ENCODE results near the gene CDH13.

CDH13 gene

GRCh38 chr16:83682868-83683235 lies 1056.1 kb downstream of the CDH13 start:
- TF ChIP-seq POLR2AphosphoS5 (IDR thresholded peaks at IDR 0.05; ENCODE audit: low read depth, low read length) (no peak), TAF1 (IDR thresholded peaks at IDR 0.05; ENCODE audit: borderline replicate concordance, insufficient read depth, low read length) (no peak), SIN3A (IDR thresholded peaks at IDR 0.05; ENCODE audit: borderline replicate concordance, insufficient read depth, low read length) (no peak), FOXP2 (optimal IDR thresholded peaks at IDR 0.05; ENCODE audit: borderline replicate concordance, extremely low read depth, extremely low read length, insufficient read depth) (no peak)
- TF ChIP-seq, protein P1, sequence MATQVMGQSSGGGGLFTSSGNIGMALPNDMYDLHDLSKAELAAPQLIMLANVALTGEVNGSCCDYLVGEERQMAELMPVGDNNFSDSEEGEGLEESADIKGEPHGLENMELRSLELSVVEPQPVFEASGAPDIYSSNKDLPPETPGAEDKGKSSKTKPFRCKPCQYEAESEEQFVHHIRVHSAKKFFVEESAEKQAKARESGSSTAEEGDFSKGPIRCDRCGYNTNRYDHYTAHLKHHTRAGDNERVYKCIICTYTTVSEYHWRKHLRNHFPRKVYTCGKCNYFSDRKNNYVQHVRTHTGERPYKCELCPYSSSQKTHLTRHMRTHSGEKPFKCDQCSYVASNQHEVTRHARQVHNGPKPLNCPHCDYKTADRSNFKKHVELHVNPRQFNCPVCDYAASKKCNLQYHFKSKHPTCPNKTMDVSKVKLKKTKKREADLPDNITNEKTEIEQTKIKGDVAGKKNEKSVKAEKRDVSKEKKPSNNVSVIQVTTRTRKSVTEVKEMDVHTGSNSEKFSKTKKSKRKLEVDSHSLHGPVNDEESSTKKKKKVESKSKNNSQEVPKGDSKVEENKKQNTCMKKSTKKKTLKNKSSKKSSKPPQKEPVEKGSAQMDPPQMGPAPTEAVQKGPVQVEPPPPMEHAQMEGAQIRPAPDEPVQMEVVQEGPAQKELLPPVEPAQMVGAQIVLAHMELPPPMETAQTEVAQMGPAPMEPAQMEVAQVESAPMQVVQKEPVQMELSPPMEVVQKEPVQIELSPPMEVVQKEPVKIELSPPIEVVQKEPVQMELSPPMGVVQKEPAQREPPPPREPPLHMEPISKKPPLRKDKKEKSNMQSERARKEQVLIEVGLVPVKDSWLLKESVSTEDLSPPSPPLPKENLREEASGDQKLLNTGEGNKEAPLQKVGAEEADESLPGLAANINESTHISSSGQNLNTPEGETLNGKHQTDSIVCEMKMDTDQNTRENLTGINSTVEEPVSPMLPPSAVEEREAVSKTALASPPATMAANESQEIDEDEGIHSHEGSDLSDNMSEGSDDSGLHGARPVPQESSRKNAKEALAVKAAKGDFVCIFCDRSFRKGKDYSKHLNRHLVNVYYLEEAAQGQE (IDR thresholded peaks at IDR 0.05; ENCODE audit: insufficient read depth in 1 of 2, low read depth in 2 of 2, low read length in 2 of 2): no peak

GRCh38 chr16:83685615-83686165 lies 1058.9 kb downstream of the CDH13 start:
- TF ChIP-seq TAF1 (IDR thresholded peaks at IDR 0.05; ENCODE audit: borderline replicate concordance, insufficient read depth, low read length) (no peak), SIN3A (IDR thresholded peaks at IDR 0.05; ENCODE audit: borderline replicate concordance, insufficient read depth, low read length) (no peak), FOXP2 (optimal IDR thresholded peaks at IDR 0.05; ENCODE audit: borderline replicate concordance, extremely low read depth, extremely low read length, insufficient read depth) (no peak), POLR2AphosphoS5 (IDR thresholded peaks at IDR 0.05; ENCODE audit: low read depth, low read length) (no peak)
- TF ChIP-seq, protein P1 (IDR thresholded peaks at IDR 0.05; ENCODE audit: insufficient read depth in 1 of 2, low read depth in 2 of 2, low read length in 2 of 2): no peak

- TF ChIP-seq, protein P1 (IDR thresholded peaks at IDR 0.05; ENCODE audit: insufficient read depth in 1 of 2, low read depth in 2 of 2, low read length in 2 of 2): no peak
- TF ChIP-seq FOXP2 (optimal IDR thresholded peaks at IDR 0.05; ENCODE audit: borderline replicate concordance, extremely low read depth, extremely low read length, insufficient read depth) (no peak), POLR2AphosphoS5 (IDR thresholded peaks at IDR 0.05; ENCODE audit: low read depth, low read length) (no peak), TAF1 (IDR thresholded peaks at IDR 0.05; ENCODE audit: borderline replicate concordance, insufficient read depth, low read length) (no peak), SIN3A (IDR thresholded peaks at IDR 0.05; ENCODE audit: borderline replicate concordance, insufficient read depth, low read length) (no peak)
These were observed 1060.0 kb downstream of the CDH13 start for GRCh38 chr16:83686726-83687125.

DNA sequence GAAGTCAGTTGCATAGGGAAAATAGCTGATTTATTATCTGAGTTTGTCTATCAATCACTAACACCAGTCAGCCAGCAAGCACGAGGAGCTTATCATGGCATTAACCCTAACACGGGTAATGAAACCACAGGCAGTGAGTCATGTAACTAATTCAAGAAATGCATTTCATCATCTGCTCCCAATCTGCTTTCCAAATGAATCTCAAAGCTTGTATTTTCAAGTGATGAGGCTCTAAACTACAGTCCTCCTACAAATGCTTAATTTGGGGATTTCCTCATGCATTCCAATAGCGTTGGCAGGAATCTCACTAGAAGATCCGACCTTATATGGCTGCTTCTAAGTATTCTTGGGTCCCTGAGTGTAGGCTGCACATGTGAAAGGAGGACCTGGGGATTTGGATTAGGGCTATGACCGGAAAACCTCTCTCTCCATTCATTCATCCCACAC lies 1062.6 kb downstream of the CDH13 start:
- TF ChIP-seq SIN3A (IDR thresholded peaks at IDR 0.05; ENCODE audit: borderline replicate concordance, insufficient read depth, low read length) (no peak), POLR2AphosphoS5 (IDR thresholded peaks at IDR 0.05; ENCODE audit: low read depth, low read length) (no peak), FOXP2 (optimal IDR thresholded peaks at IDR 0.05; ENCODE audit: borderline replicate concordance, extremely low read depth, extremely low read length, insufficient read depth) (no peak), TAF1 (IDR thresholded peaks at IDR 0.05; ENCODE audit: borderline replicate concordance, insufficient read depth, low read length) (no peak)
- TF ChIP-seq, protein P1 (IDR thresholded peaks at IDR 0.05; ENCODE audit: insufficient read depth in 1 of 2, low read depth in 2 of 2, low read length in 2 of 2): no peak
